CD1c-positive myeloid dendritic cell (primary cell): ENCODE results near the gene TWSG1.
"Not testable (repeated sequence)": the region's sequence is repeated elsewhere in the genome, so short reads cannot be mapped to it uniquely, and the experiment has no call there.

Source experiments
- DNase-seq: peaks from one replicate; pipeline ENCODE4 v3.0.0-alpha.2; 2016; ENCODE audit errors: extremely low spot score

The TWSG1 gene

GRCh38 chr18:9335697-9336045 is 1.1 kb downstream of the TWSG1 start:
- DNase-seq: no peak

- DNase-seq: no peak
Observed at GRCh38 chr18:9336827-9337226, 2.3 kb downstream of the TWSG1 start.

GRCh38 chr18:9337873-9338272 is 3.3 kb downstream of the TWSG1 start:
- DNase-seq: peak; percentile 39

- no peak for DNase-seq
Observed at GRCh38 chr18:9340472-9340871, 5.9 kb downstream of the TWSG1 start.

- no peak for DNase-seq
Observed at GRCh38 chr18:9343577-9343976, 9.0 kb downstream of the TWSG1 start.

- no peak for DNase-seq
Observed at GRCh38 chr18:9346775-9347174, 12.2 kb downstream of the TWSG1 start.

- DNase-seq: no peak
Observed at GRCh38 chr18:9348079-9348671, 13.6 kb downstream of the TWSG1 start.

- no peak for DNase-seq
Observed at GRCh38 chr18:9348766-9349165, 14.2 kb downstream of the TWSG1 start.

- DNase-seq: peak; percentile 17
Observed at GRCh38 chr18:9353596-9353995, 19.0 kb downstream of the TWSG1 start.

GRCh38 chr18:9354256-9354655 is 19.7 kb downstream of the TWSG1 start:
- no peak for DNase-seq

GRCh38 chr18:9356976-9357375 is 22.4 kb downstream of the TWSG1 start:
- peak; percentile 38 for DNase-seq

GRCh38 chr18:9359796-9360195 is 25.2 kb downstream of the TWSG1 start:
- DNase-seq: no peak

- DNase-seq: no peak
Observed at GRCh38 chr18:9361191-9361590, 26.6 kb downstream of the TWSG1 start.

GRCh38 chr18:9362869-9363268 is 28.3 kb downstream of the TWSG1 start:
- no peak for DNase-seq

- no peak for DNase-seq
Observed at GRCh38 chr18:9364242-9364641, 29.7 kb downstream of the TWSG1 start.

- DNase-seq: no peak
Observed at GRCh38 chr18:9365406-9365805, 30.8 kb downstream of the TWSG1 start.

GRCh38 chr18:9366126-9366714 is 31.6 kb downstream of the TWSG1 start:
- DNase-seq: no peak

GRCh38 chr18:9373254-9373653 is 38.7 kb downstream of the TWSG1 start:
- not testable (repeated sequence) for DNase-seq

- DNase-seq: no peak
Observed at GRCh38 chr18:9379118-9379517, 44.5 kb downstream of the TWSG1 start.

- DNase-seq: no peak
Observed at GRCh38 chr18:9380101-9380500, 45.5 kb downstream of the TWSG1 start.

GRCh38 chr18:9380621-9381395 is 46.2 kb downstream of the TWSG1 start:
- DNase-seq: no peak

- no peak for DNase-seq
Observed at GRCh38 chr18:9386879-9387278, 52.3 kb downstream of the TWSG1 start.

- no peak for DNase-seq
Observed at GRCh38 chr18:9387891-9388290, 53.3 kb downstream of the TWSG1 start.
